Keratinocyte (primary cell): ENCODE measurements around the gene SERGEF. TPM values are rescaled to one million over a fixed set of nuclear protein-coding genes. Genes with fewer than 3 reads are reported as not detected.

Experiments used
- DNase-seq: peaks from one replicate; pipeline ENCODE4 v3.0.0-alpha.2; 2011; ENCODE audit warnings: low read depth, missing footprints, low spot score
- FAIRE-seq: peaks from 2 replicates; lab custom pipeline; 2011; peaks lifted over from hg19 to GRCh38; lab: Jason Lieb, UNC
- H2AFZ ChIP-seq: 2 replicates; pipeline ENCODE4 v1.6.0; 2012; ENCODE audit warnings: low read length, control low read depth, inconsistent platforms; ENCODE audit not compliant: control insufficient read depth
- H3K27ac ChIP-seq: 2 replicates; pipeline ENCODE4 v1.5.1; 2011; ENCODE audit warnings: low read length; ENCODE audit not compliant: control insufficient read depth, insufficient read depth
- H3K27me3 ChIP-seq: 3 replicates; pipeline ENCODE4 v1.6.0; 2011; ENCODE audit warnings: low read length; ENCODE audit not compliant: control insufficient read depth, insufficient read depth; ENCODE audit errors: extremely low read depth
- H3K36me3 ChIP-seq, 2 experiments: 2 replicates in 1 of 2; 3 replicates in 1 of 2; pipeline ENCODE4 v1.5.1; 2011; ENCODE audit warnings: low read length in 2 of 2, mild to moderate bottlenecking in 1 of 2; ENCODE audit not compliant: control insufficient read depth in 2 of 2, insufficient read depth in 2 of 2; ENCODE audit errors: extremely low read depth in 1 of 2
- H3K4me1 ChIP-seq: 3 replicates; pipeline ENCODE4 v1.5.1; 2011; ENCODE audit warnings: low read length; ENCODE audit not compliant: control insufficient read depth, insufficient read depth; ENCODE audit errors: extremely low read depth
- H3K4me2 ChIP-seq: 3 replicates; pipeline ENCODE4 v1.6.0; 2011; ENCODE audit warnings: low read depth, low read length; ENCODE audit not compliant: control insufficient read depth, insufficient read depth; ENCODE audit errors: extremely low read depth
- H3K4me3 ChIP-seq, 3 experiments: fragments of 200-600 bp in 1 of 3; sonication (generic) in 1 of 3; 2 replicates in 2 of 3; 3 replicates in 1 of 3; pipeline ENCODE4 v1.5.1; 2011 to 2016; ENCODE audit warnings: low read length in 3 of 3, mild to moderate bottlenecking in 3 of 3, control low read depth in 2 of 3, inconsistent platforms in 1 of 3, low read depth in 1 of 3, mixed read lengths in 1 of 3, mixed run types in 1 of 3, moderate library complexity in 1 of 3; ENCODE audit not compliant: control insufficient read depth in 2 of 3, insufficient read depth in 2 of 3; ENCODE audit errors: extremely low read depth in 1 of 3
- H3K79me2 ChIP-seq: 2 replicates; pipeline ENCODE4 v1.6.0; 2012; ENCODE audit warnings: low read length; ENCODE audit not compliant: control insufficient read depth, insufficient read depth
- H3K9ac ChIP-seq: 3 replicates; pipeline ENCODE4 v1.6.0; 2011; ENCODE audit warnings: low read length; ENCODE audit not compliant: control insufficient read depth, insufficient read depth; ENCODE audit errors: extremely low read depth
- H3K9me1 ChIP-seq: 3 replicates; pipeline ENCODE4 v1.6.0; 2011; ENCODE audit warnings: low read length; ENCODE audit not compliant: control insufficient read depth, insufficient read depth; ENCODE audit errors: extremely low read depth
- H3K9me3 ChIP-seq: 2 replicates; pipeline ENCODE4 v1.5.1; 2012; ENCODE audit warnings: low read depth, low read length; ENCODE audit not compliant: control insufficient read depth
- H4K20me1 ChIP-seq: 3 replicates; pipeline ENCODE4 v1.6.0; 2011; ENCODE audit warnings: low read length; ENCODE audit not compliant: control insufficient read depth, insufficient read depth; ENCODE audit errors: extremely low read depth
- CTCF ChIP-seq, 3 experiments: IDR thresholded peaks in 1 of 3; conservative IDR thresholded peaks in 1 of 3; optimal IDR thresholded peaks in 1 of 3; 2 replicates in 2 of 3; 3 replicates in 1 of 3; pipeline versions ENCODE3 to v1.5.1; 2011; ENCODE audit warnings: low read length in 3 of 3, mild to moderate bottlenecking in 3 of 3, moderate library complexity in 2 of 3, control low read depth in 1 of 3, inconsistent platforms in 1 of 3; ENCODE audit not compliant: insufficient read depth in 2 of 3; ENCODE audit errors: extremely low read depth in 1 of 3
- EZH2 ChIP-seq: IDR thresholded peaks from one replicate; pipeline ENCODE4 v1.6.1; 2012; ENCODE audit warnings: inconsistent platforms, mild to moderate bottlenecking, low read length, moderate library complexity
- dilution Hi-C: fragments of 300-500 bp; cut with MboI; formaldehyde crosslinking; loops from one replicate; pipeline ENCODE4 v1.7.0; 2020; ENCODE audit warnings: low sequenced_read_pairs; ENCODE audit not compliant: extremely low pct_ligation_motif_present
- polyA plus RNA-seq, 5 experiments: library from polyadenylated mRNA; depleted of rRNA in 3 of 5; stranded (reverse) in 3 of 5; stranded (forward) in 1 of 5; unstranded in 1 of 5; fragments of >200 nt; gene quantifications; 1 replicate in 1 of 5; 2 replicates in 3 of 5; 3 replicates in 1 of 5; pipeline versions ENCODE4 v1.2.1 to v1.2.3, GENCODE V29; 2011 to 2012; ENCODE audit warnings: missing spikeins in 2 of 5, low read depth in 1 of 5, low replicate concordance in 1 of 5

SERGEF gene
- polyA plus RNA-seq, 1 donor (not counting 4 experiments of a cell fraction or from before 2014, with no cell fraction given) = 15.6 TPM

- H2AFZ ChIP-seq = no peak overlapping the region
- H3K27me3 ChIP-seq = no peaks in the 10 kb centered on the region
- no peak for FAIRE-seq
- DNase-seq = no peak
- H3K4me1 ChIP-seq = peaks cover 9% of the 10 kb centered on the region
- dilution Hi-C loops = no loop called here
- no peaks in the 10 kb centered on the region for H3K79me2 ChIP-seq
- no peaks in the 10 kb centered on the region for H4K20me1 ChIP-seq
- H3K9me1 ChIP-seq = peaks cover 3% of the 10 kb centered on the region
- no peaks in the 10 kb centered on the region for H3K9me3 ChIP-seq
- H3K9ac ChIP-seq = no peak overlapping the region
- H3K4me3 ChIP-seq = no peak overlapping the region
- H3K4me2 ChIP-seq = no peak overlapping the region
- no peak overlapping the region for H3K27ac ChIP-seq
- no peaks in the 10 kb centered on the region for H3K36me3 ChIP-seq
- TF ChIP-seq CTCF (optimal IDR thresholded peaks at IDR 0.05 in 1 of 3, IDR thresholded peaks at IDR 0.05 in 1 of 3, conservative IDR thresholded peaks at IDR 0.05 in 1 of 3; ENCODE audit: extremely low read depth in 1 of 3, insufficient read depth in 2 of 3, low read length in 3 of 3) (no peak), EZH2 (no peak)
Observed at GRCh38 chr11:17805873-17806272, 207.0 kb downstream of the SERGEF start.

GRCh38 chr11:17805043-17805442 is 207.8 kb downstream of the SERGEF start:
- Histone ChIP-seq H3K4me2 (no peak overlapping the region), H3K27ac (no peak overlapping the region), H3K9ac (no peak overlapping the region), H4K20me1 (no peaks in the 10 kb centered on the region), H3K9me3 (no peaks in the 10 kb centered on the region), H3K36me3 (no peaks in the 10 kb centered on the region), H3K4me1 (peaks cover 3% of the 10 kb centered on the region), H3K27me3 (no peaks in the 10 kb centered on the region), H2AFZ (no peak overlapping the region), H3K79me2 (no peaks in the 10 kb centered on the region), H3K4me3 (no peak overlapping the region), H3K9me1 (no peaks in the 10 kb centered on the region)
- dilution Hi-C loops = no loop called here
- DNase-seq = no peak
- TF ChIP-seq CTCF (optimal IDR thresholded peaks at IDR 0.05 in 1 of 3, IDR thresholded peaks at IDR 0.05 in 1 of 3, conservative IDR thresholded peaks at IDR 0.05 in 1 of 3; ENCODE audit: extremely low read depth in 1 of 3, insufficient read depth in 2 of 3, low read length in 3 of 3) = no peak
- TF ChIP-seq EZH2 = no peak
- FAIRE-seq = no peak
